ENCODE results near the gene NEIL3.

The NEIL3 gene

GRCh38 chr4:177404342-177404741, 94.7 kb downstream of the NEIL3 start:
- H3K4me3 ChIP-seq (ENCODE audit: low read length), result no peak overlapping the region
- no peaks in the 10 kb centered on the region for H3F3A ChIP-seq (ENCODE audit: insufficient read depth, low read length)
- no peaks in the 10 kb centered on the region for H3K27me3 ChIP-seq (replicated peaks; ENCODE audit: insufficient read depth, low read length)
- H3K9me2 ChIP-seq (replicated peaks; ENCODE audit: insufficient read depth, low read length), result no peaks in the 10 kb centered on the region
- H3K9me3 ChIP-seq (replicated peaks; ENCODE audit: insufficient read depth, low read length), result no peaks in the 10 kb centered on the region
- H3K79me2 ChIP-seq (ENCODE audit: low read length), result no peaks in the 10 kb centered on the region
- no peaks in the 10 kb centered on the region; the same call in 1 of the 2 replicates for H3K4me1 ChIP-seq (ENCODE audit: low read length)
- H3K36me3 ChIP-seq (replicated peaks; ENCODE audit: insufficient read depth, low read length), result no peaks in the 10 kb centered on the region
- DNase-seq, result no peak
- no peaks in the 10 kb centered on the region for H4K20me1 ChIP-seq (ENCODE audit: insufficient read depth, low read length)
- no peak overlapping the region for H2AFZ ChIP-seq (ENCODE audit: low read length)
- no peak overlapping the region for H3K4me2 ChIP-seq (ENCODE audit: low read depth, low read length)
- no peak overlapping the region for H3K27ac ChIP-seq (ENCODE audit: low read length)
- no peak overlapping the region for H3K9ac ChIP-seq (ENCODE audit: low read length)
- TF ChIP-seq EZH2 (optimal IDR thresholded peaks at IDR 0.05; ENCODE audit: low read depth, low read length), result no peak
- no peak for TF ChIP-seq EZH2phosphoT487 (IDR thresholded peaks at IDR 0.05; ENCODE audit: low read length)
- TF ChIP-seq, protein P1, sequence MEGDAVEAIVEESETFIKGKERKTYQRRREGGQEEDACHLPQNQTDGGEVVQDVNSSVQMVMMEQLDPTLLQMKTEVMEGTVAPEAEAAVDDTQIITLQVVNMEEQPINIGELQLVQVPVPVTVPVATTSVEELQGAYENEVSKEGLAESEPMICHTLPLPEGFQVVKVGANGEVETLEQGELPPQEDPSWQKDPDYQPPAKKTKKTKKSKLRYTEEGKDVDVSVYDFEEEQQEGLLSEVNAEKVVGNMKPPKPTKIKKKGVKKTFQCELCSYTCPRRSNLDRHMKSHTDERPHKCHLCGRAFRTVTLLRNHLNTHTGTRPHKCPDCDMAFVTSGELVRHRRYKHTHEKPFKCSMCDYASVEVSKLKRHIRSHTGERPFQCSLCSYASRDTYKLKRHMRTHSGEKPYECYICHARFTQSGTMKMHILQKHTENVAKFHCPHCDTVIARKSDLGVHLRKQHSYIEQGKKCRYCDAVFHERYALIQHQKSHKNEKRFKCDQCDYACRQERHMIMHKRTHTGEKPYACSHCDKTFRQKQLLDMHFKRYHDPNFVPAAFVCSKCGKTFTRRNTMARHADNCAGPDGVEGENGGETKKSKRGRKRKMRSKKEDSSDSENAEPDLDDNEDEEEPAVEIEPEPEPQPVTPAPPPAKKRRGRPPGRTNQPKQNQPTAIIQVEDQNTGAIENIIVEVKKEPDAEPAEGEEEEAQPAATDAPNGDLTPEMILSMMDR (IDR thresholded peaks at IDR 0.05; ENCODE audit: low read length), result no peak

DNA sequence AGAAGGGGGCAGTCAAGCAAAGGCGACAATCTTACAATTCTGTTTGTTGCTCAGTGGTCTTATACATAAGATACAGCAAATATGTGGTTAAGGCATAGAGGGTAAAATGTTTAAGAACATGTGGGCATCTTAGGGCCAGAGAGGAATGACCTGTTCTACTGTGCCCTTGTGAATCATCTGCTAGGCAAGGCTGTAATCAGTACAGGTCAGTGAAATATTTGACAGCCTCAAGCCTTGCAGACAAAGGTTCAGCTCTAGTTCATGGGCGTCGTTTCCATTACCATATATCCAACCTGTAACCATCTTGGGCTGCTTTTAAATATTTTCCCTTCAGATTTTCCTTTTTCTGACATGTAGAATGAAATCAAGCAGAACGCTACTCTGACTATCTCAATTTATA, 95.3 kb downstream of the NEIL3 start:
- no peaks in the 10 kb centered on the region; the same call in 1 of the 2 replicates for H3K4me1 ChIP-seq (ENCODE audit: low read length)
- TF ChIP-seq, protein P1 (IDR thresholded peaks at IDR 0.05; ENCODE audit: low read length), result no peak
- no peak for TF ChIP-seq EZH2phosphoT487 (IDR thresholded peaks at IDR 0.05; ENCODE audit: low read length)
- TF ChIP-seq EZH2 (optimal IDR thresholded peaks at IDR 0.05; ENCODE audit: low read depth, low read length), result no peak
- no peaks in the 10 kb centered on the region for H3F3A ChIP-seq (ENCODE audit: insufficient read depth, low read length)
- H3K27me3 ChIP-seq (replicated peaks; ENCODE audit: insufficient read depth, low read length), result no peaks in the 10 kb centered on the region
- no peak overlapping the region for H3K9ac ChIP-seq (ENCODE audit: low read length)
- no peaks in the 10 kb centered on the region for H3K36me3 ChIP-seq (replicated peaks; ENCODE audit: insufficient read depth, low read length)
- no peak overlapping the region for H3K27ac ChIP-seq (ENCODE audit: low read length)
- H3K9me3 ChIP-seq (replicated peaks; ENCODE audit: insufficient read depth, low read length), result no peaks in the 10 kb centered on the region
- no peaks in the 10 kb centered on the region for H3K79me2 ChIP-seq (ENCODE audit: low read length)
- H3K4me3 ChIP-seq (ENCODE audit: low read length), result no peak overlapping the region
- no peak overlapping the region for H2AFZ ChIP-seq (ENCODE audit: low read length)
- H3K4me2 ChIP-seq (ENCODE audit: low read depth, low read length), result no peak overlapping the region
- no peaks in the 10 kb centered on the region for H3K9me2 ChIP-seq (replicated peaks; ENCODE audit: insufficient read depth, low read length)
- no peaks in the 10 kb centered on the region for H4K20me1 ChIP-seq (ENCODE audit: insufficient read depth, low read length)
- DNase-seq, result no peak

- no peaks in the 10 kb centered on the region for H4K20me1 ChIP-seq (ENCODE audit: insufficient read depth, low read length)
- H2AFZ ChIP-seq (ENCODE audit: low read length), result no peak overlapping the region
- H3K27me3 ChIP-seq (replicated peaks; ENCODE audit: insufficient read depth, low read length), result no peaks in the 10 kb centered on the region
- no peaks in the 10 kb centered on the region for H3K79me2 ChIP-seq (ENCODE audit: low read length)
- H3K4me2 ChIP-seq (ENCODE audit: low read depth, low read length), result no peak overlapping the region
- TF ChIP-seq, protein P1 (IDR thresholded peaks at IDR 0.05; ENCODE audit: low read length), result no peak
- TF ChIP-seq EZH2phosphoT487 (IDR thresholded peaks at IDR 0.05; ENCODE audit: low read length) (no peak), EZH2 (optimal IDR thresholded peaks at IDR 0.05; ENCODE audit: low read depth, low read length) (no peak)
- no peaks in the 10 kb centered on the region for H3F3A ChIP-seq (ENCODE audit: insufficient read depth, low read length)
- DNase-seq, result peak; percentile 42
- no peaks in the 10 kb centered on the region for H3K36me3 ChIP-seq (replicated peaks; ENCODE audit: insufficient read depth, low read length)
- H3K4me3 ChIP-seq (ENCODE audit: low read length), result no peak overlapping the region
- no peaks in the 10 kb centered on the region for H3K9me3 ChIP-seq (replicated peaks; ENCODE audit: insufficient read depth, low read length)
- no peak overlapping the region for H3K27ac ChIP-seq (ENCODE audit: low read length)
- H3K4me1 ChIP-seq (ENCODE audit: low read length), result no peaks in the 10 kb centered on the region; the same call in 1 of the 2 replicates
- H3K9me2 ChIP-seq (replicated peaks; ENCODE audit: insufficient read depth, low read length), result no peaks in the 10 kb centered on the region
- H3K9ac ChIP-seq (ENCODE audit: low read length), result no peak overlapping the region
These were observed 95.8 kb downstream of the NEIL3 start for GRCh38 chr4:177405508-177405907.

Measured in MM.1S (cell line).